CD14-positive monocyte (primary cell): ENCODE data around the gene CBLB. TPM values are rescaled to one million over a fixed set of nuclear protein-coding genes. Genes with fewer than 3 reads are reported as not detected.

Experiments used
- DNase-seq, 3 donors: peaks; one replicate each; pipeline ENCODE4 v3.0.0-alpha.2; 2011 to 2022
- H2AFZ ChIP-seq: 2 replicates; pipeline ENCODE4 v1.6.0; 2012; ENCODE audit warnings: mild to moderate bottlenecking, low read depth, low read length, inconsistent platforms; ENCODE audit not compliant: insufficient read depth, poor library complexity, severe bottlenecking
- H3K27ac ChIP-seq, 2 donors: 1 replicate in 1 of 2; 2 replicates in 1 of 2; pipeline ENCODE4 v1.5.1; 2012 to 2013; ENCODE audit warnings: low read length in 2 of 2, control low read depth in 1 of 2, inconsistent platforms in 1 of 2, low read depth in 1 of 2, mild to moderate bottlenecking in 1 of 2
- H3K27me3 ChIP-seq, 2 donors: one replicate each; pipeline versions ENCODE4 v1.6.0 to v1.6.1; 2011 to 2013; ENCODE audit warnings: low read length in 2 of 2; ENCODE audit not compliant: control insufficient read depth in 2 of 2, insufficient read depth in 2 of 2
- H3K36me3 ChIP-seq, 2 donors: replicated peaks in 1 of 2; 1 replicate in 1 of 2; 2 replicates in 1 of 2; pipeline versions ENCODE4 v1.5.1 to v1.6.1; 2012 to 2013; ENCODE audit warnings: low read length in 2 of 2, control low read depth in 1 of 2, inconsistent platforms in 1 of 2, mild to moderate bottlenecking in 1 of 2; ENCODE audit not compliant: insufficient read depth in 2 of 2, control insufficient read depth in 1 of 2
- H3K4me1 ChIP-seq, 2 donors: 1 replicate in 1 of 2; 2 replicates in 1 of 2; pipeline versions ENCODE4 v1.5.1 to v1.6.1; 2012 to 2013; ENCODE audit warnings: low read length in 2 of 2, control low read depth in 1 of 2, inconsistent platforms in 1 of 2, mild to moderate bottlenecking in 1 of 2, moderate library complexity in 1 of 2; ENCODE audit not compliant: insufficient read depth in 2 of 2, control insufficient read depth in 1 of 2
- H3K4me2 ChIP-seq: replicated peaks from 2 replicates; pipeline ENCODE3; 2012; ENCODE audit warnings: low read length, moderate library complexity, mild to moderate bottlenecking; ENCODE audit not compliant: poor library complexity, severe bottlenecking; ENCODE audit errors: extremely low read depth
- H3K4me3 ChIP-seq, 3 experiments: fragments of 200-600 bp in 1 of 3; sonication (generic) in 1 of 3; replicated peaks in 1 of 3; 1 replicate in 2 of 3; 2 replicates in 1 of 3; pipeline ENCODE4 v1.5.1; 2011 to 2013; ENCODE audit warnings: low read length in 3 of 3, mild to moderate bottlenecking in 3 of 3, control low read depth in 2 of 3, low read depth in 2 of 3, inconsistent platforms in 1 of 3, moderate library complexity in 1 of 3
- H3K79me2 ChIP-seq: 2 replicates; pipeline ENCODE4 v1.6.0; 2012; ENCODE audit warnings: mild to moderate bottlenecking, control low read depth, inconsistent platforms, low read length, moderate library complexity; ENCODE audit not compliant: insufficient read depth
- H3K9ac ChIP-seq: 2 replicates; pipeline ENCODE4 v1.6.0; 2017; ENCODE audit warnings: low read length, mild to moderate bottlenecking; ENCODE audit not compliant: insufficient read depth, poor library complexity, severe bottlenecking
- H3K9me3 ChIP-seq, 2 donors: replicated peaks in 1 of 2; 1 replicate in 1 of 2; 2 replicates in 1 of 2; pipeline versions ENCODE4 v1.5.1 to v1.6.1; 2012 to 2013; ENCODE audit warnings: low read length in 2 of 2, control low read depth in 1 of 2; ENCODE audit not compliant: control insufficient read depth in 1 of 2, insufficient read depth in 1 of 2
- H4K20me1 ChIP-seq: 2 replicates; pipeline ENCODE4 v1.6.0; 2012; ENCODE audit warnings: mild to moderate bottlenecking, low read length, control low read depth, moderate library complexity; ENCODE audit not compliant: insufficient read depth
- H3K27ac Mint-ChIP-seq, 7 donors: one replicate each; pipeline ENCODE4 v1.8.0; 2020; ENCODE audit warnings: mild to moderate bottlenecking in 7 of 7, mixed read lengths in 7 of 7, moderate library complexity in 6 of 7, inconsistent platforms in 2 of 7
- H3K27me3 Mint-ChIP-seq, 3 donors: one replicate each; pipeline ENCODE4 v1.8.0; 2021 to 2022; ENCODE audit warnings: low read depth in 3 of 3, mild to moderate bottlenecking in 3 of 3, mixed read lengths in 3 of 3, moderate library complexity in 3 of 3, inconsistent platforms in 1 of 3
- H3K36me3 Mint-ChIP-seq, 2 donors: one replicate each; pipeline ENCODE4 v1.8.0; 2020; ENCODE audit warnings: mixed read lengths in 2 of 2, inconsistent platforms in 1 of 2, mild to moderate bottlenecking in 1 of 2
- H3K4me1 Mint-ChIP-seq: one replicate; pipeline ENCODE4 v1.8.0; 2020; ENCODE audit warnings: mild to moderate bottlenecking, mixed read lengths
- H3K4me3 Mint-ChIP-seq, 2 donors: one replicate each; pipeline ENCODE4 v1.8.0; 2020; ENCODE audit warnings: mild to moderate bottlenecking in 2 of 2, mixed read lengths in 2 of 2, moderate library complexity in 1 of 2
- H3K9me3 Mint-ChIP-seq, 7 donors: one replicate each; pipeline ENCODE4 v1.8.0; 2020 to 2022; ENCODE audit warnings: mixed read lengths in 7 of 7, mild to moderate bottlenecking in 6 of 7, moderate library complexity in 6 of 7, inconsistent platforms in 2 of 7
- WGBS: methylation state at CpG from one replicate; pipeline ENCODE4 v1.1.5; 2013; ENCODE audit warnings: missing lambda C conversion rate; ENCODE audit not compliant: insufficient coverage; 5-methylcytosine and 5-hydroxymethylcytosine counted together
- intact Hi-C, 2 donors: fragments of 100-400 bp; cut with micrococcal nuclease; formaldehyde crosslinking; loops; one replicate each; pipeline versions ENCODE4 v1.15.0 to v1.15.1; 2023
- polyA plus RNA-seq, 3 donors: library from polyadenylated mRNA; depleted of rRNA in 1 of 3; unstranded in 2 of 3; stranded (reverse) in 1 of 3; fragments of 300-500 nt in 2 of 3; fragments of >200 nt in 1 of 3; fragmentation: Illumina TruSeq in 2 of 3; gene quantifications; 1 replicate in 2 of 3; 2 replicates in 1 of 3; pipeline ENCODE4 v1.2.3, GENCODE V29; 2012 to 2021
- TF ChIP-seq, protein P1 (sequence below): fragments of 200-600 bp; IDR thresholded peaks from one replicate; pipeline ENCODE4 v1.8.0; 2022; ENCODE audit warnings: antibody characterized with exemption, mild to moderate bottlenecking

Gene CBLB
- polyA plus RNA-seq, 3 donors, result 1.6 to 8.1 (median 3.6) TPM

DNA sequence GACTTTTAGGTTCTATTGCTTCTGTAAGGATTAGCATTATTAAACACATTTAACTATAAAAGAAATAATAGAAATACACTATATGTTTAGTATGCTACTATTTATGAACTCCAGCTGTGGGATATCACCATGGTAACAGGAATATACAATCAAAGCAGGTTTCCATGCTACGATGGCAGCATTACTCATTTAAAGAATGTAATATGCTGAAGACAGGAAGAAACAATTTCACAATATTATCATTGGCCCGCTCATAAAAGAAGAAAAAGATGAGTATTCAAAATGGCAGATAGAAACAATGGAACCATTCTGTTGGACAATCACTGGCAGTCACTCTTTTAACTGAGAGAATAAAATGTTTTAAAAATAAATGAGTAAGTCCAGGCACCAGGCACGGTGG lies 153.4 kb downstream of the CBLB start:
- H3K9ac ChIP-seq, result no peak overlapping the region
- no peak overlapping the region for H3K27ac ChIP-seq
- no peaks in the 10 kb centered on the region for H3K4me1 ChIP-seq
- Mint-ChIP-seq H3K4me3 (no peak overlapping the region), H3K4me1 (no peaks in the 10 kb centered on the region), H3K36me3 (peaks cover 32 to 33% of the 10 kb centered on the region in 2 donors), H3K27me3 (no peaks in the 10 kb centered on the region), H3K9me3 (peaks cover 0 to 3% (median 0%) of the 10 kb centered on the region in 7 donors), H3K27ac (peak overlapping the region in 1 of 7 donors; percentile 24)
- H3K27me3 ChIP-seq, result no peaks in the 10 kb centered on the region
- peaks cover 4 to 21% of the 10 kb centered on the region in 2 donors for H3K36me3 ChIP-seq
- TF ChIP-seq, protein P1, sequence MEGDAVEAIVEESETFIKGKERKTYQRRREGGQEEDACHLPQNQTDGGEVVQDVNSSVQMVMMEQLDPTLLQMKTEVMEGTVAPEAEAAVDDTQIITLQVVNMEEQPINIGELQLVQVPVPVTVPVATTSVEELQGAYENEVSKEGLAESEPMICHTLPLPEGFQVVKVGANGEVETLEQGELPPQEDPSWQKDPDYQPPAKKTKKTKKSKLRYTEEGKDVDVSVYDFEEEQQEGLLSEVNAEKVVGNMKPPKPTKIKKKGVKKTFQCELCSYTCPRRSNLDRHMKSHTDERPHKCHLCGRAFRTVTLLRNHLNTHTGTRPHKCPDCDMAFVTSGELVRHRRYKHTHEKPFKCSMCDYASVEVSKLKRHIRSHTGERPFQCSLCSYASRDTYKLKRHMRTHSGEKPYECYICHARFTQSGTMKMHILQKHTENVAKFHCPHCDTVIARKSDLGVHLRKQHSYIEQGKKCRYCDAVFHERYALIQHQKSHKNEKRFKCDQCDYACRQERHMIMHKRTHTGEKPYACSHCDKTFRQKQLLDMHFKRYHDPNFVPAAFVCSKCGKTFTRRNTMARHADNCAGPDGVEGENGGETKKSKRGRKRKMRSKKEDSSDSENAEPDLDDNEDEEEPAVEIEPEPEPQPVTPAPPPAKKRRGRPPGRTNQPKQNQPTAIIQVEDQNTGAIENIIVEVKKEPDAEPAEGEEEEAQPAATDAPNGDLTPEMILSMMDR, result no peak
- no peak overlapping the region for H3K4me2 ChIP-seq
- H3K4me3 ChIP-seq, result no peak overlapping the region
- DNase-seq, result peak; percentile 2 to 24 (median 15)
- intact Hi-C loops, result no loop called here
- WGBS, result no CpG with 5 or more reads among the region's 3 CpGs
- H2AFZ ChIP-seq, result no peak overlapping the region
- H4K20me1 ChIP-seq, result no peaks in the 10 kb centered on the region
- no peaks in the 10 kb centered on the region for H3K79me2 ChIP-seq
- no peaks in the 10 kb centered on the region for H3K9me3 ChIP-seq

GRCh38 chr3:105714453-105714852 lies 154.4 kb downstream of the CBLB start:
- peak overlapping the region in 1 of 7 donors; percentile 82 for H3K27ac Mint-ChIP-seq

More at GRCh38 chr3:105714453-105714852, 154.4 kb downstream of the CBLB start:
- Histone ChIP-seq H3K79me2 (no peaks in the 10 kb centered on the region), H3K9ac (no peak overlapping the region), H3K4me3 (no peak overlapping the region), H3K9me3 (no peaks in the 10 kb centered on the region), H3K4me2 (no peak overlapping the region), H3K4me1 (no peaks in the 10 kb centered on the region), H3K27ac (no peak overlapping the region), H2AFZ (no peak overlapping the region), H4K20me1 (no peaks in the 10 kb centered on the region), H3K27me3 (no peaks in the 10 kb centered on the region), H3K36me3 (peaks cover 4 to 12% of the 10 kb centered on the region in 2 donors)
- Mint-ChIP-seq H3K27me3 (no peaks in the 10 kb centered on the region), H3K4me1 (no peaks in the 10 kb centered on the region), H3K4me3 (no peak overlapping the region), H3K36me3 (peaks cover 30 to 34% of the 10 kb centered on the region in 2 donors), H3K9me3 (peaks cover 0 to 5% (median 2%) of the 10 kb centered on the region in 7 donors)
- TF ChIP-seq, protein P1, result no peak
- intact Hi-C loops, result no loop called here
- WGBS, result 100% methylated on average over 2 of the region's 6 CpGs
- no peak for DNase-seq
